Nephron progenitor cell (in vitro differentiated cells): ENCODE data around the gene TRAP1.

Experiments
- DNase-seq: peaks from one replicate; pipeline ENCODE4 v3.0.0; 2021
- H3K27ac Mint-ChIP-seq: 2 replicates; pipeline ENCODE4 v1.8.0; 2021; ENCODE audit warnings: mild to moderate bottlenecking, moderate library complexity, mixed read lengths
- H3K27me3 Mint-ChIP-seq: 2 replicates; pipeline ENCODE4 v1.8.0; 2021; ENCODE audit warnings: mild to moderate bottlenecking, low read depth, mixed read lengths; ENCODE audit not compliant: poor library complexity
- H3K36me3 Mint-ChIP-seq: 2 replicates; pipeline ENCODE4 v1.8.0; 2021; ENCODE audit warnings: low read depth, mixed read lengths
- H3K4me1 Mint-ChIP-seq: 2 replicates; pipeline ENCODE4 v1.8.0; 2021; ENCODE audit warnings: mixed read lengths
- H3K4me3 Mint-ChIP-seq: 2 replicates; pipeline ENCODE4 v1.8.0; 2021; ENCODE audit warnings: mild to moderate bottlenecking, moderate library complexity, mixed read lengths
- H3K9me3 Mint-ChIP-seq: 2 replicates; pipeline ENCODE4 v1.8.0; 2021; ENCODE audit warnings: mild to moderate bottlenecking, moderate library complexity, mixed read lengths
- TF ChIP-seq, protein P1 (sequence below): fragments of 200-600 bp; sonication (generic); IDR thresholded peaks from 2 replicates; pipeline ENCODE4 v1.5.0; 2021; ENCODE audit warnings: antibody characterized with exemption

Gene TRAP1

GRCh38 chr16:3752984-3753383, 35.7 kb upstream of the TRAP1 start:
- DNase-seq, result no peak
- H3K9me3 Mint-ChIP-seq, result no peaks in the 10 kb centered on the region
- no peak overlapping the region for H3K27ac Mint-ChIP-seq
- peaks cover 2% of the 10 kb centered on the region for H3K27me3 Mint-ChIP-seq
- H3K4me3 Mint-ChIP-seq, result no peak overlapping the region
- peaks cover 71% of the 10 kb centered on the region for H3K36me3 Mint-ChIP-seq
- peaks cover 6% of the 10 kb centered on the region for H3K4me1 Mint-ChIP-seq
- TF ChIP-seq, protein P1, sequence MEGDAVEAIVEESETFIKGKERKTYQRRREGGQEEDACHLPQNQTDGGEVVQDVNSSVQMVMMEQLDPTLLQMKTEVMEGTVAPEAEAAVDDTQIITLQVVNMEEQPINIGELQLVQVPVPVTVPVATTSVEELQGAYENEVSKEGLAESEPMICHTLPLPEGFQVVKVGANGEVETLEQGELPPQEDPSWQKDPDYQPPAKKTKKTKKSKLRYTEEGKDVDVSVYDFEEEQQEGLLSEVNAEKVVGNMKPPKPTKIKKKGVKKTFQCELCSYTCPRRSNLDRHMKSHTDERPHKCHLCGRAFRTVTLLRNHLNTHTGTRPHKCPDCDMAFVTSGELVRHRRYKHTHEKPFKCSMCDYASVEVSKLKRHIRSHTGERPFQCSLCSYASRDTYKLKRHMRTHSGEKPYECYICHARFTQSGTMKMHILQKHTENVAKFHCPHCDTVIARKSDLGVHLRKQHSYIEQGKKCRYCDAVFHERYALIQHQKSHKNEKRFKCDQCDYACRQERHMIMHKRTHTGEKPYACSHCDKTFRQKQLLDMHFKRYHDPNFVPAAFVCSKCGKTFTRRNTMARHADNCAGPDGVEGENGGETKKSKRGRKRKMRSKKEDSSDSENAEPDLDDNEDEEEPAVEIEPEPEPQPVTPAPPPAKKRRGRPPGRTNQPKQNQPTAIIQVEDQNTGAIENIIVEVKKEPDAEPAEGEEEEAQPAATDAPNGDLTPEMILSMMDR, result no peak

- Mint-ChIP-seq H3K27me3 (peaks cover 3% of the 10 kb centered on the region), H3K27ac (no peak overlapping the region), H3K36me3 (peaks cover 72% of the 10 kb centered on the region), H3K9me3 (no peaks in the 10 kb centered on the region), H3K4me3 (no peak overlapping the region), H3K4me1 (peaks cover 6% of the 10 kb centered on the region)
- TF ChIP-seq, protein P1, result no peak
- DNase-seq, result no peak
Observed at GRCh38 chr16:3751878-3752277, 34.6 kb upstream of the TRAP1 start.

DNA sequence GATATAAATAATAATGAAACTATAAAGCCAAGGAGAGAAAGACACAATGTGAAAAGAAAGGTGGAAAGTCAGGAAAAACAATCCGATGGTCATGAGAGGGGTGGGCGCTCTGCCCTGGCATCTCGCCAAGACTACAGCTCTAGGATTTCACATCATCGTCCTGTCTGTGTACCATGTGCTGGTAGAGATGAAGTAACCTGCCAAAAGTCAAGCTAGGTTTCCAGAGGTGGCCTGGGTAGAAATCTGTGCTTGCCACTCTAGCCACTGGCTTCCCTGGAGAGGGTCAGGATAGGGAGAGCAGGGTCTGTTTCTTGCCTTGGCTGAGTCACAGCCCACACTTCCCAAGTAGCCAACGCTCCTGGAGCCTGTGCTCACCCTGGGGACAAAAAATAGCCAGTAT, 31.0 kb upstream of the TRAP1 start:
- Mint-ChIP-seq H3K27ac (no peak overlapping the region), H3K27me3 (peaks cover 3% of the 10 kb centered on the region), H3K36me3 (peaks cover 82% of the 10 kb centered on the region), H3K4me3 (no peak overlapping the region), H3K9me3 (no peaks in the 10 kb centered on the region), H3K4me1 (peaks cover 6% of the 10 kb centered on the region)
- DNase-seq, result no peak
- TF ChIP-seq, protein P1, result no peak

DNA sequence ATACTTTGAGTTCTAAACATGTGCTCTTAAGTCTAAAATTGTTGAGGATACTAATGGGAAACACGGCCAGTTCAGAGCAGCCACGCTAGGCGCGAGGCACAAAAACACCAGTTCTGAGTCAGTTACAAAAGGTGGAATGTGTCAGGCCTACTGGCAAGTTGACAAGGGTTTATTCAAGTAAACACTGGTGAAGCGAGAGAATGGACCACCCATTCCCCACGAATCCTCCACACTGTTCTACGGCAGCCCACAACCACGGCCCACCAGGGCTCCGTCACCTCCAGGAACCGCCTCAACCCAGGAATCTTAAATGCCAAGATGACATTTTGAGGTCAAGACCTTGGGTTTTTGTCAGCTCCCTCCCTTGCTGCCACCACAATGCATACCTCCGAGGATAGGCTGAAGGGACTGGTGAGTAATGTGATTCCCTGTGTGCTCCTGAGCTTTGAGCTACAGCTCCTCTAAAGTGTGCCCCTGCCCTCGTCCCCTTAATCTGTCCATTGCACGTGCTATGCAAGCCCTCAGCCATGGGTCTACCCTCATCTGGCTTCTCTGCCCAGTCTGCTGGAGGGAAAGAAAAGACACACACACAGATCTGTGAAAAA, 28.5 kb upstream of the TRAP1 start:
- peak overlapping the region; percentile 87 for H3K27ac Mint-ChIP-seq
- H3K9me3 Mint-ChIP-seq, result no peaks in the 10 kb centered on the region
- peaks cover 84% of the 10 kb centered on the region for H3K36me3 Mint-ChIP-seq
- H3K4me1 Mint-ChIP-seq, result peaks cover 8% of the 10 kb centered on the region
- no peak for DNase-seq
- no peak overlapping the region for H3K4me3 Mint-ChIP-seq
- H3K27me3 Mint-ChIP-seq, result peaks cover 3% of the 10 kb centered on the region
- TF ChIP-seq, protein P1, result no peak

DNA sequence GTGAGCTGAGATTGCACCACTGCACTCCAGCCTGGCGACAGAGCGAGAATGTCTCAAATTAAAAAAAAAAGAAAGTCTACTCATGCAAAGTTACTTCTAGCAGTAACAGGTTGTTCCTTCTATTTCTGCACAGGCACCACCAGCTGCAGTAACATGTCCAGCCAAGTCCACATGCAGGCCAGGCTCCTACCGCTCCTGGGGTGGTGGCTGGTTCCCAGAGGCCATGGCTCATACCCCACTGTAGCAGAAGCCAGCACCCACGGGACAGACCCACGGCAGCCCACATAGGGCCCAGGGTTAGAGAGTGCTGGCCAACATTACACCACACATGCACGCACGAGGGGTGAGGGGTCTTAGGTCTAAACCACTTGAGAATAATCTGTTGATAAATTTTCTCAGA, 26.7 kb upstream of the TRAP1 start:
- peaks cover 3% of the 10 kb centered on the region for H3K27me3 Mint-ChIP-seq
- peaks cover 8% of the 10 kb centered on the region for H3K4me1 Mint-ChIP-seq
- H3K36me3 Mint-ChIP-seq, result peaks cover 82% of the 10 kb centered on the region
- H3K4me3 Mint-ChIP-seq, result no peak overlapping the region
- H3K27ac Mint-ChIP-seq, result no peak overlapping the region
- H3K9me3 Mint-ChIP-seq, result no peaks in the 10 kb centered on the region
- TF ChIP-seq, protein P1, result no peak
- DNase-seq, result no peak

GRCh38 chr16:3740934-3741333, 23.6 kb upstream of the TRAP1 start:
- H3K9me3 Mint-ChIP-seq, result no peaks in the 10 kb centered on the region
- H3K36me3 Mint-ChIP-seq, result peaks cover 90% of the 10 kb centered on the region
- no peak overlapping the region for H3K4me3 Mint-ChIP-seq
- no peak for DNase-seq
- H3K27ac Mint-ChIP-seq, result no peak overlapping the region
- H3K27me3 Mint-ChIP-seq, result no peaks in the 10 kb centered on the region
- peaks cover 8% of the 10 kb centered on the region for H3K4me1 Mint-ChIP-seq
- TF ChIP-seq, protein P1, result no peak
